GM12874 (cell line): ENCODE results near the gene SLC24A3.

Source experiments
- TF ChIP-seq, protein P1 (sequence below): IDR thresholded peaks from 2 replicates; pipeline ENCODE4 v1.5.1; 2011; ENCODE audit warnings: low read depth, mild to moderate bottlenecking, control low read depth, low read length, moderate library complexity; ENCODE audit not compliant: insufficient read depth

The SLC24A3 gene

DNA sequence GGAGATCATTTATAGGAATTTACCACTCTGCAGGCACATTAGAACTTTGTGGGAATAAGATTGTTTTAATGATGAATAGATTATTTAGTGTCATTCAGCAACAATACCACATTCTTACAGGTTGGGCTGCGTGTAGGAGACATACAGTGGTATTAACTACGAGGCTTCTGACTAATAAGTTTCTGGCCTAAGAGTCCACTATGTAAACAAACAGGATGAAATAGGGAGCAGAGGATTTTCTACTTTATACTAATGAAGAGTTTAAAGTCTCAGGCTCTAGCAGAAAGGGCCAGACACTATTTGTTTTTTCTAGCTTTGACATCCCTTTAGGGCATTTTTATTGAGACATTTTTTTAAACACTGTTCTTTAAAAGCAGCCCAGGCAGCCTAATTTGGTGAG, 75.6 kb downstream of the SLC24A3 start:
- TF ChIP-seq, protein P1, sequence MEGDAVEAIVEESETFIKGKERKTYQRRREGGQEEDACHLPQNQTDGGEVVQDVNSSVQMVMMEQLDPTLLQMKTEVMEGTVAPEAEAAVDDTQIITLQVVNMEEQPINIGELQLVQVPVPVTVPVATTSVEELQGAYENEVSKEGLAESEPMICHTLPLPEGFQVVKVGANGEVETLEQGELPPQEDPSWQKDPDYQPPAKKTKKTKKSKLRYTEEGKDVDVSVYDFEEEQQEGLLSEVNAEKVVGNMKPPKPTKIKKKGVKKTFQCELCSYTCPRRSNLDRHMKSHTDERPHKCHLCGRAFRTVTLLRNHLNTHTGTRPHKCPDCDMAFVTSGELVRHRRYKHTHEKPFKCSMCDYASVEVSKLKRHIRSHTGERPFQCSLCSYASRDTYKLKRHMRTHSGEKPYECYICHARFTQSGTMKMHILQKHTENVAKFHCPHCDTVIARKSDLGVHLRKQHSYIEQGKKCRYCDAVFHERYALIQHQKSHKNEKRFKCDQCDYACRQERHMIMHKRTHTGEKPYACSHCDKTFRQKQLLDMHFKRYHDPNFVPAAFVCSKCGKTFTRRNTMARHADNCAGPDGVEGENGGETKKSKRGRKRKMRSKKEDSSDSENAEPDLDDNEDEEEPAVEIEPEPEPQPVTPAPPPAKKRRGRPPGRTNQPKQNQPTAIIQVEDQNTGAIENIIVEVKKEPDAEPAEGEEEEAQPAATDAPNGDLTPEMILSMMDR = no peak

DNA sequence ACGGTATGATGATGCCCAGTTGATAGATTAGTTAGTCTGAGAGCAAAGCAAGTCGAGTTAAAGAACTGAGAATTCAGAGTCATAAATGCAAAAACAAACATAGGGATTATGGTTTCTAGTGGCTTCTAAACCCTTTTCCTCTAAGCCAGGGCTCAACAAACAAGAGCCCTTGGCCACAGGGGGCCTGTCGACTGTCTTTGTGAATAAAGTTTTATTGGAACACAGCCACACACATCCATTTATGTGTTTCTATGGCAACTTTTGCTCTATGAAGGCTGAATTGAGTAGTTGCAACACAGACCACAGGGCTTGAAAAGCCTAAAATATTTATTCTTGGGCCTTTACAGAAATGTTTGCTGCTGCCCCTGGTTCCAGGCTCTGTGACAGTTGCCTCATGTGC, 76.2 kb downstream of the SLC24A3 start:
- TF ChIP-seq, protein P1 = no peak

DNA sequence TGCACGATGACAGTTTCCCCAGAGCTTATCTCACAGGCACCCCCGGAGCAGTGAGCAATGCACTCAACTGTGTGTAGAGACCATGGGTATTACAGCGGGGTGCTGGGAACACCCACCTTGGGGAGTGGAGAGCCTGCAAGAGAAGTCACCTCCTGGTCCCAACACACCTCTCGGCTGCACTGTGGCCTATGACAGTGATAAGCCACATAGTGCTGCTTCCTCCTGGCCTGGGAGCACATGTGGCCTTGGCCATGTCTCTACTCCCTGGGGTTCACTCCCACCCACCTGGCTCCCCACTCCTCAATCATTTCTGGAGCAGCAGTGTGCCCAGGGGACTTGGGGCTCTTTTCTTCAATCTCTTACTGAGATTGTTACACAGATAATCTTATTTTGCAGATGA, 77.0 kb downstream of the SLC24A3 start:
- TF ChIP-seq, protein P1 = no peak

DNA sequence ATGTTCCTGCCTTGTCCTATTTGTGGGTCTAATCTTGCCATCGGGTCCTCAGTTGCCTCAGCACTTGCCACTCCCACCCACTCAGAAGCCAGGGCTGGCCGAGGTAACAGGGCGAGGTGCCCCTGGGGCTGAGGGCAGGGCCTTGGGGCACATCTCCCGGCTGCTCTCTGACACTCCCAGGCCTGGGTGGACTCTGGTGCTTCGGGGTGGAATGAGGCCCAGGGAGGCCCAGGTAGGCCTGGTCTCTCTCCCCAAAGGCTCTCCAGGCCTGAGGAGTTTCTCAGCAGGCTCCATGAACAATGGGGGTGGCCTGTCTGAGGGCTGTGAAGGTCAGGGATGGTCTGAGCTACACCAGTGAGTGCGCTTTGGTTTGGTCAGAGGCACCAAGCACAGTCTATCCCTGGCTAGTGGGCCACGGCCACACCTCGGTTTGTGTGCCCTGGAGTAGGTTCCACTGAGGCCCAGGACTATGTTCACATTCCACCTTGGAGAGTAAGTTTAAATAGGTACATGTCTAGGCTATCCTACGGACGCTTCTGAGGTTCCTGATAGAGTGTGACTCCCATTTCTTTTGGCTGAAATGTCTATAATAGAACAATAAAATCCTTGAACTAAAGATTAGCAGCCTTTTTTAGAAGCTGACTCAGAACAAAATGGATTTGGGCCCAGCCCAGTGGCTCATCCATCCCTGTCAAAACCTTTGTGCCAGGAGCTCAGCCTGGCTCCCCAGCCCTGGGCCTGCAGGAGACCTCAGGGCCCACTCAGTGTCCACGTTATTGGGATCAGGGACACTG, 78.8 kb downstream of the SLC24A3 start:
- TF ChIP-seq, protein P1 = no peak

DNA sequence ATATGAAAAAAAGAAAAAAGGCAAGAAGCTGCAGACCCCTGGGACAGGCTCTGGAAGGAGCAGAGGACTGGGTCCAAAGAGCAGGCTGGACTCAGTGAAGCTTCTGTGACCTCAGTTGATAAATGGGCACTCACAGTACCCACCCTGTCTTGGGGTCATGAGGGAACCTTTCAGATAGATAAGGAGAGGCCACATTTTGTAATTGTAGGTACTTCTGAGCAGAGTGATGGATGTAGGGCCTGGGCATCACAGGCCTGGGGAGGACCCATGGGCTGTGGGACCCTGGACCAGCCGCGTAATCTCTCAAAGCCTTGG, 79.3 kb downstream of the SLC24A3 start:
- TF ChIP-seq, protein P1 = no peak

DNA sequence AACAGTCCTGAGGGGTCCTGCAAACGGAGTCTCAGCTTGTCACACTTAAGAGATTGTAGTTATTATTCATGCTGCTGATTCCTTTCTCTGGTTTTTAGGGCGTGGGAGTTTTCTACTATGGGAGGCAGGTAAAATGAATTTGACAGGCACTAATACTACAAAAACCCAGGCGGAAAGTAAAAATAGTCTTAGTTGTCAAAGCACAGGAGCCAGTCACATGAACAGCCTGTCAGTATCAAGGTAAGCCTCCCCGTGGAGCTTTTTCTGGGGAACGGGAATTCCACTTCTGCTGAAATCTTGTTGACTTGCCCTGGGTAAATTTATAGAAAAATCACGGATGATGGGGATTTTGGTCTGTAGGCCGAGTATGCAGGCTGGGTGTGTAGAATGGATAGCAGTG, 79.8 kb downstream of the SLC24A3 start:
- TF ChIP-seq, protein P1 = no peak

DNA sequence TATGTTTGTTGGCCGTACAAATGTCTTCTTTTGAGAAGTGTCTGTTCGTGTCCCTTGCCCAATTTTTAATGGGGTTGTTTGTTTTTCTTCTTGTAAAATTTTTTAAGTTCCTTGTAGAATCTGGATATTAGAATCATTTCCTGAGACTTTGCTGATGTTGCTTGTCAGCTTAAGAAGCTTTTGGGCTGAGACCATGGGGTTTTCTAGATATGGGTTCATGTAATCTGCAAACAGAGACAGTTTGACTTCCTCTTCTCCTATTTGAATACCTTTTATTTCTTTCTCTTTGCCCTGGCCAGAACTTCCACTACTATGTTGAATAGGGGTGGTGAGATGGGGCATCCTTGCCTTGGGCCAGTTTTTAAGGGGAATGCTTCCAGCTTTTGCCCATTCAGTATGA, 82.6 kb downstream of the SLC24A3 start:
- TF ChIP-seq, protein P1 = no peak
